Gastrocnemius medialis (tissue), 4 donors: ENCODE data around the gene PRKAG1. TPM values are rescaled to one million over a fixed set of nuclear protein-coding genes. Genes with fewer than 3 reads are reported as not detected.

Experiments
- ATAC-seq, 2 donors: fragments of 150-250 bp; one replicate each; pipeline ENCODE4 v1.9.1; 2016
- DNase-seq, 2 donors: peaks; one replicate each; pipeline ENCODE4 v3.0.0-alpha.2; 2019
- H3K27ac ChIP-seq, 4 donors: fragments of 200-600 bp; sonication (generic); 1 replicate in 1 of 4; 2 replicates in 3 of 4; pipeline ENCODE4 v1.5.1; 2016 to 2018; ENCODE audit warnings: mild to moderate bottlenecking in 2 of 4, moderate library complexity in 1 of 4
- H3K27me3 ChIP-seq, 3 donors: fragments of 200-600 bp; sonication (generic) in 2 of 3; 1 replicate in 1 of 3; 2 replicates in 2 of 3; pipeline versions ENCODE4 v1.5.1 to v1.6.0; 2016 to 2019; ENCODE audit warnings: mild to moderate bottlenecking in 1 of 3, moderate library complexity in 1 of 3
- H3K36me3 ChIP-seq, 2 donors: fragments of 200-600 bp; sonication (generic) in 1 of 2; one replicate each; pipeline ENCODE4 v1.5.1; 2017 to 2018
- H3K4me1 ChIP-seq, 2 donors: fragments of 200-600 bp; sonication (generic) in 1 of 2; one replicate each; pipeline ENCODE4 v1.5.1; 2016 to 2017; ENCODE audit warnings: mild to moderate bottlenecking in 2 of 2
- H3K4me3 ChIP-seq, 4 donors: fragments of 200-600 bp; sonication (generic) in 3 of 4; 1 replicate in 1 of 4; 2 replicates in 3 of 4; pipeline ENCODE4 v1.5.1; 2016 to 2019; ENCODE audit warnings: mild to moderate bottlenecking in 2 of 4
- H3K9me3 ChIP-seq, 3 donors: fragments of 200-600 bp; sonication (generic) in 2 of 3; 1 replicate in 1 of 3; 2 replicates in 2 of 3; pipeline ENCODE4 v1.5.1; 2016 to 2019
- POLR2A ChIP-seq, 2 donors: fragments of 450-650 bp; IDR thresholded peaks; one replicate each; pipeline ENCODE4 v1.6.1; 2017; ENCODE audit warnings: antibody characterized with exemption in 2 of 2, mild to moderate bottlenecking in 2 of 2, moderate library complexity in 2 of 2
- in situ Hi-C, 4 donors: fragments of 200-750 bp; cut with MboI; loops; one replicate each; pipeline versions ENCODE4 v1.15.0 to v1.8.0; 2017; ENCODE audit warnings: low sequenced_read_pairs in 4 of 4
- intact Hi-C: fragments of 100-400 bp; cut with DNase I; formaldehyde crosslinking; loops from one replicate; pipeline ENCODE4 v1.15.1; 2023; ENCODE audit warnings: low total_unique reads
- total RNA-seq, 4 donors: library from RNA; depleted of rRNA; stranded (reverse); fragments of >200 nt; gene quantifications; one replicate each; pipeline versions ENCODE4 v1.1.0 to v1.2.3, GENCODE V29; 2016
- TF ChIP-seq, protein P1 (sequence below), 5 experiments: fragments of 450-650 bp in 3 of 5; fragments of 200-600 bp in 2 of 5; sonication (generic) in 2 of 5; IDR thresholded peaks in 4 of 5; conservative IDR thresholded peaks in 1 of 5; 1 replicate in 4 of 5; 2 replicates in 1 of 5; pipeline ENCODE4 v1.5.1; 2016 to 2019; ENCODE audit warnings: antibody characterized with exemption in 5 of 5, mild to moderate bottlenecking in 3 of 5, moderate library complexity in 3 of 5

The PRKAG1 gene
- total RNA-seq, 4 donors from 2014 or later: 67.4 to 97.7 (median 83.9) TPM

DNA sequence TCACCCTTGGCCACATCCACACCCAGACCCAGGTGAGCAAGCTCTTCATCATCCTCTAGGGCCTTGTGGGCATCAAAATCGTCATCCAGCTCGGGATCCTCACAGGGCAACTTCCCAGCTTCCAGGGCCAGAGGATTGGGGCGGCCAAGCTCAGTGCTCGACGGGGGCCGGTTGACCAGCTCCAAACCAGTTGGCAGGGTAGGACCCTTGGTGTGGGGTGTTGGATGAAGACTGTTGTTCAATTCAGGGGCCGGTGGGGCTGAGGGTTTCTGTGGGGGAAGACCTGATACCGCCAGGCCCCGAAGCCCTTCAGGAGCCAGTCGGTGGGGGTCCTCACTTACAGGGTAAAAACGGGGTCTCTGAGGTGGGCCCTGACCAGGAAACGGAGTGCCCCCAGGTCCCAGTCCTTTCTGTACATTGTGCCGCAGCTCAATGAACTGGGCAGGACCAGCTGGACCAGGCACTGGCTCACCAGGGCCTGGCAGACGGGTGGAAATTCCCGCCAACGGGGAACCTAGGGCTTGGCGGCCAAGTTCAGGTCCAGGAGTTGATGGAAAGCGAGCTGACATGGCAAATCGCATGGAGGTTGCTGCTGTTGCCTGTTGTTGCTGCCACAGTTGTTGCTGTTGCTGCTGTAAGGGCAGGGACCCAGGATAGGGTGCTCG, 19.8 kb upstream of the PRKAG1 start:
- no peak for ATAC-seq
- Histone ChIP-seq H3K9me3 (no peaks in the 10 kb centered on the region), H3K27ac (no peak overlapping the region), H3K27me3 (no peaks in the 10 kb centered on the region), H3K4me3 (no peak overlapping the region), H3K36me3 (peaks cover 0 to 91% of the 10 kb centered on the region in 2 donors), H3K4me1 (no peaks in the 10 kb centered on the region)
- intact Hi-C loops (no loop called here), in situ Hi-C loops (no loop called here)
- TF ChIP-seq, protein P1, sequence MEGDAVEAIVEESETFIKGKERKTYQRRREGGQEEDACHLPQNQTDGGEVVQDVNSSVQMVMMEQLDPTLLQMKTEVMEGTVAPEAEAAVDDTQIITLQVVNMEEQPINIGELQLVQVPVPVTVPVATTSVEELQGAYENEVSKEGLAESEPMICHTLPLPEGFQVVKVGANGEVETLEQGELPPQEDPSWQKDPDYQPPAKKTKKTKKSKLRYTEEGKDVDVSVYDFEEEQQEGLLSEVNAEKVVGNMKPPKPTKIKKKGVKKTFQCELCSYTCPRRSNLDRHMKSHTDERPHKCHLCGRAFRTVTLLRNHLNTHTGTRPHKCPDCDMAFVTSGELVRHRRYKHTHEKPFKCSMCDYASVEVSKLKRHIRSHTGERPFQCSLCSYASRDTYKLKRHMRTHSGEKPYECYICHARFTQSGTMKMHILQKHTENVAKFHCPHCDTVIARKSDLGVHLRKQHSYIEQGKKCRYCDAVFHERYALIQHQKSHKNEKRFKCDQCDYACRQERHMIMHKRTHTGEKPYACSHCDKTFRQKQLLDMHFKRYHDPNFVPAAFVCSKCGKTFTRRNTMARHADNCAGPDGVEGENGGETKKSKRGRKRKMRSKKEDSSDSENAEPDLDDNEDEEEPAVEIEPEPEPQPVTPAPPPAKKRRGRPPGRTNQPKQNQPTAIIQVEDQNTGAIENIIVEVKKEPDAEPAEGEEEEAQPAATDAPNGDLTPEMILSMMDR (IDR thresholded peaks at IDR 0.05 in 4 of 5, conservative IDR thresholded peaks at IDR 0.05 in 1 of 5): no peak
- TF ChIP-seq POLR2A (IDR thresholded peaks at IDR 0.05): no peak
- DNase-seq: no peak

DNA sequence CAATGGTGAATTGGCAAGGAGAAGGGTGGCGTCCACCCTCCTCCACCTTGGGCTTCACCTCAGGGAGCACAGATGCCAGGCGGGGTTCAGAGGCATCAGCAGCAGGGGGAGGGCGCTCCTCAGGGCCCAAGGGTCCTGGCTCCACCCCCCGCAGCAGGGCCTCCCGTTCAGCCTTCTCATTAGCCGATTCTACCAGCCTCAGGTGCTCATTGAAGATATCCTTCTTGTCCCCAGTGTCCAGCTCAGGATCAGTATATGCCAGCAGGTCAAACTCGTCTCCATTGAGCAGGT, 19.3 kb upstream of the PRKAG1 start:
- no peak overlapping the region for H3K27ac ChIP-seq
- no peak for DNase-seq
- H3K4me1 ChIP-seq: no peaks in the 10 kb centered on the region
- TF ChIP-seq, protein P1 (IDR thresholded peaks at IDR 0.05 in 4 of 5, conservative IDR thresholded peaks at IDR 0.05 in 1 of 5): no peak
- TF ChIP-seq POLR2A (IDR thresholded peaks at IDR 0.05): no peak
- peaks cover 0 to 91% of the 10 kb centered on the region in 2 donors for H3K36me3 ChIP-seq
- no peaks in the 10 kb centered on the region for H3K27me3 ChIP-seq
- in situ Hi-C loops: no loop called here
- no peak overlapping the region for H3K4me3 ChIP-seq
- no peaks in the 10 kb centered on the region for H3K9me3 ChIP-seq
- intact Hi-C loops: no loop called here
- no peak for ATAC-seq

GRCh38 chr12:49037111-49037946, 18.8 kb upstream of the PRKAG1 start:
- DNase-seq (no peak), ATAC-seq (no peak)
- no peaks in the 10 kb centered on the region for H3K9me3 ChIP-seq
- in situ Hi-C loops (no loop called here), intact Hi-C loops (no loop called here)
- H3K36me3 ChIP-seq: peaks cover 0 to 91% of the 10 kb centered on the region in 2 donors
- no peaks in the 10 kb centered on the region for H3K4me1 ChIP-seq
- H3K4me3 ChIP-seq: no peak overlapping the region
- no peak overlapping the region for H3K27ac ChIP-seq
- H3K27me3 ChIP-seq: no peaks in the 10 kb centered on the region
- TF ChIP-seq, protein P1 (IDR thresholded peaks at IDR 0.05 in 4 of 5, conservative IDR thresholded peaks at IDR 0.05 in 1 of 5): no peak
- no peak for TF ChIP-seq POLR2A (IDR thresholded peaks at IDR 0.05)

GRCh38 chr12:49036029-49036428, 17.5 kb upstream of the PRKAG1 start:
- Histone ChIP-seq H3K27me3 (no peaks in the 10 kb centered on the region), H3K36me3 (peaks cover 0 to 91% of the 10 kb centered on the region in 2 donors), H3K27ac (no peak overlapping the region), H3K9me3 (no peaks in the 10 kb centered on the region), H3K4me1 (no peaks in the 10 kb centered on the region), H3K4me3 (no peak overlapping the region)
- in situ Hi-C loops: no loop called here
- TF ChIP-seq, protein P1 (IDR thresholded peaks at IDR 0.05 in 4 of 5, conservative IDR thresholded peaks at IDR 0.05 in 1 of 5): no peak
- no peak for TF ChIP-seq POLR2A (IDR thresholded peaks at IDR 0.05)
- no peak for ATAC-seq
- intact Hi-C loops: no loop called here
- DNase-seq: no peak
